ENCODE data around the gene RNF40. TPM values are rescaled to one million over a fixed set of nuclear protein-coding genes. Genes with fewer than 3 reads are reported as not detected.

RNF40 gene
- total and polyA plus RNA-seq, 2 of the 8 experiments (the other 6 are each of a cell fraction or from before 2014, with no cell fraction given) = 38.5 to 68.7 TPM

DNA sequence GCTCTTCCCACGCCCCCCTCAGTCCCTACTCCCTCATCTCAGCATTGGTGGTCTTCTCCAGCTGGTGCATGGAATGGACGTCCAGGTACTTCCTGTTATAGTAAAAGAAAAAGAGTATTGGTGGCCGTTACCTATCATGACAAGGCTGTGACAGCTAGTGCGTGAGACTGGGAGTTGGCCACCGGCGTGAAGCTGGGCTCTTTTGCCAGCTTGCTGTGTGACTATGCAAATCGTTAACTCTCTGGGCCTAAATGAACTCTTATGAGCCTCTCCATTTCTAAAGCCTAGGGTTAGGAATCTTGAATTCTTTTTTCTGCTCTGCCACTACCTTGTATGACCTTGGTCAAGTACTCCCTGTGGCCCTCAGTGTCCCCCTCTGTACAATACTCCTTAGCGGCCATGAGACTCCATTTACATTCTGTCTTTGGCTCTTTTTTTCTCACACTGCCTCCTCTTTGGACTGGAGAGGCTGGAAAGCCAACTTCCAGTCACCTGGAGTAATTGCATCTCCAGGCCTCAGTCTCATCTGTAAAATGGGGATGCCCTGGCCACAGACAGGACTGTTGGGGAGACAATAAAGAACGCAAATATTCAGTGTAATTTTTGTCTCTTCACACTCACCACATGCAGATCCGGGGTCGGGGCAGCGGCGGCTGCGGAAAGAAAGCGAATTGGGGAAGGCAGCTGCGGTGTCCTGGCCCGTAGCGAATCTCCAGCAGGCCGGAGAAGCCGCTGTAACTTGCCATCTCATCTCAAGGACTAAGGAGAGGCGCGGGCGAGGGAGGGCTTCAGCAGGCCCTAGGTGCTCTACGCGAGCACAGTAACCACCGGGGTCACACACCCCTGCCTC lies 1.3 kb upstream of the RNF40 start:
- Histone ChIP-seq H3K4ac (replicated peaks; ENCODE audit: insufficient read length, low read depth, low read length) (no peak overlapping the region), H4K5ac (ENCODE audit: insufficient read length, low read depth, low read length) (no peak overlapping the region), H3K27ac (ENCODE audit: low read depth, low read length) (no peak overlapping the region), H2BK12ac (ENCODE audit: low read depth, low read length) (no peak overlapping the region), H3K56ac (replicated peaks; ENCODE audit: insufficient read length, low read depth, low read length) (no peak overlapping the region), H3K79me1 (ENCODE audit: low read depth, low read length) (peaks cover 3% of the 10 kb centered on the region; the same call in 1 of the 2 replicates), H3K23me2 (ENCODE audit: low read depth, low read length) (peaks cover 14% of the 10 kb centered on the region), H3K9ac (replicated peaks in 1 of 4; ENCODE audit: extremely low read depth in 1 of 4, low read depth in 3 of 4, low read length in 3 of 4) (peak overlapping the region in 2 of 4 experiments; percentile 8 to 50; a peak in 3 of 7 replicates), H2BK20ac (ENCODE audit: low read length) (no peak overlapping the region), H3K36me3 (ENCODE audit: control insufficient read depth in 2 of 4, insufficient read depth in 4 of 4, low read length in 3 of 4) (peaks cover 13 to 33% (median 24%) of the 10 kb centered on the region in 4 experiments), H2BK5ac (ENCODE audit: low read depth, low read length) (no peak overlapping the region), H3K79me2 (ENCODE audit: control insufficient read depth in 1 of 2, insufficient read depth in 2 of 2, low read length in 2 of 2) (peaks cover 4 to 20% of the 10 kb centered on the region in 2 experiments; a peak in 2 of 4 replicates), H2AFZ (ENCODE audit: low read length) (no peak overlapping the region), H3K23ac (ENCODE audit: insufficient read length) (no peak overlapping the region), H4K20me1 (replicated peaks in 1 of 2; ENCODE audit: control insufficient read depth in 1 of 2, insufficient read depth in 2 of 2, low read length in 2 of 2) (peaks cover 5 to 10% of the 10 kb centered on the region in 2 experiments), H3K27me3 (replicated peaks in 1 of 4; ENCODE audit: control insufficient read depth in 3 of 4, extremely low read depth in 1 of 4, insufficient read depth in 3 of 4, low read length in 3 of 4) (no peaks in the 10 kb centered on the region; a peak in 1 of 7 replicates), H3K14ac (ENCODE audit: insufficient read length) (no peak overlapping the region), H3K4me1 (replicated peaks in 1 of 4; ENCODE audit: control insufficient read depth in 3 of 4, insufficient read depth in 4 of 4, low read length in 3 of 4) (peaks cover 0 to 11% (median 2%) of the 10 kb centered on the region in 4 experiments; a peak in 4 of 7 replicates), H3K4me3 (ENCODE audit: extremely low read depth in 1 of 4, insufficient read depth in 2 of 4, low read depth in 3 of 4, low read length in 4 of 4) (peak overlapping the region; percentile 80 to 97 (median 92)), H4K8ac (ENCODE audit: extremely low read depth, insufficient read depth, low read length) (no peak overlapping the region), H3K4me2 (ENCODE audit: insufficient read depth in 1 of 2, low read depth in 2 of 2, low read length in 2 of 2) (peak overlapping the region; percentile 68 to 94), H3K9me3 (ENCODE audit: insufficient read depth in 2 of 2, low read depth in 1 of 2, low read length in 1 of 2) (no peaks in the 10 kb centered on the region), H2BK120ac (replicated peaks; ENCODE audit: low read depth, low read length) (no peak overlapping the region), H2BK15ac (ENCODE audit: low read length) (no peak overlapping the region), H2AK5ac (ENCODE audit: low read depth, low read length) (no peak overlapping the region), H4K91ac (replicated peaks; ENCODE audit: insufficient read length, low read length) (no peak overlapping the region), H3K18ac (ENCODE audit: extremely low read depth, low read length) (no peak overlapping the region)
- TF ChIP-seq SAP30 (IDR thresholded peaks at IDR 0.05; ENCODE audit: insufficient read depth, insufficient replicate concordance, low read length) (peak; percentile 63), SUZ12 (IDR thresholded peaks at IDR 0.05; ENCODE audit: low read length) (no peak)
- ChIA-PET CTCF (ENCODE audit: partially characterized antibody) (interaction anchor here (1.1 to 1.8 kb wide), 4 partner anchors 10 to 16 kb away, joined by 3 to 6 read pairs (median 5); partner anchors contain the start of gene PHKG2), POLR2A (ENCODE audit: partially characterized antibody) (interaction anchor here (0.6 to 9.0 kb wide), 9 partner anchors 8 to 367 kb away, joined by 3 to 92 read pairs (median 4); partner anchors contain the start of gene PHKG2)
- DNase-seq (ENCODE audit: low read depth in 1 of 2, low spot score in 2 of 2) (no peak), FAIRE-seq (no peak)
- 44% methylated on average over 21 of the region's 26 CpGs; no CpG with 5 or more reads in 1 of the 2 experiments for WGBS, 2 experiments (ENCODE audit: extremely low coverage in 1 of 2, insufficient coverage in 1 of 2, insufficient read length in 1 of 2, insufficient replicate concordance in 2 of 2, low coverage in 1 of 2, low lambda C conversion rate in 2 of 2, missing lambda C conversion rate in 1 of 2)

All from H1 (cell line).